ENCODE measurements around the gene KRT13.

Gene KRT13

GRCh38 chr17:41500131-41500911, 5.1 kb downstream of the KRT13 start:
- in situ Hi-C loops (cut with MboI; ENCODE audit: low sequenced_read_pairs): no loop called here

DNA sequence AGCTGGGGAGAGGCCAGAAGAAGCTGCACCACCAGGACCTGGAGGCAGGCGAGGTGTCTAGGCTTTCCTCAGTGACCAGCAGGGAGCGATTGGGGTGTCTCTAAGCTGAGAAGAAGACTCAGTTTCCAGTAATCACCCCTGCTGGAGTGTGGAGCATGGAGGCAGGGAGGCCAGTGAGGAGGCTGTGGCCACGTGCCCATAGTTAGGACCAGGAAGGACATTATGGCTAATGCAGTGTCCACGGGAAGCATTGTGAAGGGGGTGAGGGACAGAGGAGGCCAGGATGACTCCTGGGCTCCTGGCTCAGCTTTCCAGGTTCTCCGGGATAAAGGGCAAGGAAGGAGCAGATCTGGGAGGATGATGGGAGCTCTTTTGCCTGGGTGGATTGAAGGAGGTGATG, 5.7 kb downstream of the KRT13 start:
- in situ Hi-C loops (cut with MboI; ENCODE audit: low sequenced_read_pairs): no loop called here

DNA sequence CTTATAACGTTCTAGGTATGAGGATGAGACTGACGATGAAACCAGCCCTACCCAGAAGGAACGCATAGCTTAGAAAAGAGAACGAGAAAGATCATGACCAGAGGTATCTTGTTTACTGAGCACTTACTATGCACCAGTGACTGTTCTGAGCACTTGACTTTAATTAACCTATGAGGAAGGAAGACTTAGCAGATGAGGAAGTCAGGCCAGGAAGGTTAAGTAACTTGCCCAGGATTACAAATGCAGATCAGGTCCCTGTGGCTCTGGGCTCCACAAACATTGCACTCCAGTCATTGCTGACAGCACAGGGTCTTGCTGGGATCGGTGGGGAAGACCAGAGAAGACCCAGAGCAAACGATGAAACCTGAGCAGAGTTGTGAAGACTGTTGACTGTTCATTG, 7.1 kb downstream of the KRT13 start:
- in situ Hi-C loops (cut with MboI; ENCODE audit: low sequenced_read_pairs): no loop called here

DNA sequence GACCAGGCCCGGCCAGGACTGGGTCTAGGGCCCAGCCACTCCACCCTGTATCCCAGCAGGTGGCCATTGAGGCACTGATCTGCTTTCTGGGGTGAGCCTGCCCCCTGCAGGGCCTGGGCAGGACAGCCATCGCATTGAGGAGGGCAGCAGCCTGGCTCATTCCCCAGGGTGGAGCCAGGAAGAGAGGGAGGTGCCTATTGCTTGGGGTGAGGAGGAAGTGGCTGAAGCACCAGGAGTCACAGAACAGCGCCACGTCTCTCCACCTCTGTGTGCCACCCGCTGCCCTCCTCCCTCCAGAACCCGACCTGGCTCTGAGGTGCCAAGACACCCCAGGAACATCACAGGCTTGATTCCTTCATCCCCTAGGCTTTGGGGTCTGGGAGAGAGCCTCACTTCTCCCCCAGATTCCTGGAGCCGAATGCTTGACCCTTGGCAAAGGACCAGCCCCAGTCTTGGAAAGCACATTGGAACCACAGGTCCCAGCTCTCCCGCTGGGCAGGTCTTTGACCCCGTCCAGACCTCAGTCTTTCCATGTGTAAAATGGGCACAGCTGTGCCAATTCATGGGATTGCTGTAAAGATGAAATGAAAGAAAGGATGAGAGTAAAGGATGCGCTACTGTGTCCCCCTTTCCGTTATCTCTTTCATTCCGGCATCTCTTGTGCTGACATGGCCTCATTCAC, 8.5 kb downstream of the KRT13 start:
- in situ Hi-C loops (cut with MboI; ENCODE audit: low sequenced_read_pairs): no loop called here

- in situ Hi-C loops (cut with MboI; ENCODE audit: low sequenced_read_pairs): no loop called here
Measured at GRCh38 chr17:41494524-41494923, 10.9 kb downstream of the KRT13 start.

- in situ Hi-C loops (cut with MboI; ENCODE audit: low sequenced_read_pairs): no loop called here
Measured at GRCh38 chr17:41492771-41493170, 12.6 kb downstream of the KRT13 start.

DNA sequence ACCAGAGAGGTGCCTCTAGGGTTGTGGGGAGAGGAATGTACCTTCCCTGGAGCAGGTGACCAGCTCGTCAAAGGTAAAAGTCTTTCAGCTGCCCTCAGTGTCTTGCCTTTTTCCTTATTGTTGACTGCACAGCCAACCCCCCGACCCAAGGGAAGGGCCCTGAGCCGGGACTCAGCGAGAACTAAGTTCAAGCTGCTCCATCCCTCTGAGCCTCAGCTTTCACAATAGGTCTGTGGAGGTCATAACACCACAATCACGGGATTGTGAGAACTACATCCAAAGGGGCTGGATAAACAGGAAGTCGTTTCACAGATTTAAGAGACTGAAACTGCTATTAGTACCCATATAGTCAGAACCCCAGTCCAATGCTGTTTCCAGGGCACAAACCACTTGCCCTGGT, 13.1 kb downstream of the KRT13 start:
- in situ Hi-C loops (cut with MboI; ENCODE audit: low sequenced_read_pairs): no loop called here

- in situ Hi-C loops (cut with MboI; ENCODE audit: low sequenced_read_pairs): no loop called here
Measured at GRCh38 chr17:41491476-41491875, 13.9 kb downstream of the KRT13 start.

DNA sequence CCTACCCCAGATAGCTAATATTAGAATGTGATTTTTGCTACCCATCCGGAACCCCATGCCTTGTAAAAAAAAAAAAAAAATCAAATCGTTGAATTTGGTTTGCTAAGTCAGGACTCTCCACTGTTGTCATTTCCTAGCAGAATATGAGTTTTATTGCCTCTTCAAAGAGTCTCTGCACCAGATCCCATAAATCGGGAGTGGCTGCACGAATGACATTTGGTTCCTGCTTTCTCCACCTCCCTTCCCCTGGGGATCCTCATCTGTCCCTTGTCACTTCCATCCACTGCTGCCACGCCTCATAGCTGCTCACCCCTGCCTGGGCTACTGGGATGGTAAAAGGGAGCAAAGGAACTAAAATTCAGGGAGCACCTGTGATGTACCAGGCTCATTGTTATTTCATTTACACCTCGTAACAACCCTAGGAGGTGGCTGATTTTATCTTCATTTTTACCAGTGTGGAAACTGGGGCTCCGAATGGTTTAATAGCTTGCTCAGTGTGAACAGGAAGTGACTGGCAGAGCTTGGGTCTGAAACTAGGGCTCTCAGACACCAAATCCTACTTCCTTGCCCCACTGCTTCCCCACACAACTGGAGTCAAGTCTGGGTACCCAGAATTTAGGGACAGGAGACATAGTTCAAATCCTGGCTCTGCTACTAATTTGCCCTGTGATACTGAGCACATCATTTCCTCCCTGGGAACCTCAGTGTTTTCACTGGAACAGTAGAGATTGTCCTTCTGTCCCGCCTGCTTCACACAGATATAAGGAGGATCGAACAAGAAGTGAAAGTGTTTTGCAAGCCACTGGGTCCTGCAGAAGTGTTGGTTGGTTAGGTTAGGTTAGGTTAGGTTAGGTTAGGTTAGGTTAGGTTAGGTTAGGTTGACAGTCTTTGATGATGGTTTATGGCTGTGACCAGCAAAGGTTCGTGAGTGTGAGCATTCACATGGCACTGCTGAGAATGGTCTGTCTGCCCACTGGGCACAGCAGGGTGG, 15.1 kb downstream of the KRT13 start:
- in situ Hi-C loops (cut with MboI; ENCODE audit: low sequenced_read_pairs): no loop called here

DNA sequence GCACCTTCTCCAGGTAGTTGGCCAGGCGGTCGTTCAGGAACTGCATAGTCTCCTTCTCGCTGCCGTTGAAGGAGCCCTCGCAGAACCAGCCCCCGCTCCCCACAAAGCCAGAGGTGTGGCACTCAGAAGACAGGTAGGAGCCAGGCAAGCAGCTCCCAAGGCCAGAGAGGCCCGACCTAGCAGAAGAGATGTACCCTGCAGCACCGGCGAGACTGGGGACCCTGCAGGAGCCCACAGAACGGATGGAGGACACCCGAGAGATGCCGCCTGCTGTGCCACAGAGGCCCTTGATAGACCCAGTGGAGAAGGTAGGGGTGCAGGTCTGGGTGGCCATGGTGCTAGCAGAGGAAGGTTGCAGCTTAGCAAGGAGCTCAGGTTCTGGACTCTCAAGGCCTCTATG, 15.9 kb downstream of the KRT13 start, which contains the start of gene KRT36:
TSS of gene KRT36 (minus strand) at position 380 of the 400 bp plus-strand sequence. CDS start at position 334, 46 bp downstream.
- in situ Hi-C loops (cut with MboI; ENCODE audit: low sequenced_read_pairs): no loop called here

DNA sequence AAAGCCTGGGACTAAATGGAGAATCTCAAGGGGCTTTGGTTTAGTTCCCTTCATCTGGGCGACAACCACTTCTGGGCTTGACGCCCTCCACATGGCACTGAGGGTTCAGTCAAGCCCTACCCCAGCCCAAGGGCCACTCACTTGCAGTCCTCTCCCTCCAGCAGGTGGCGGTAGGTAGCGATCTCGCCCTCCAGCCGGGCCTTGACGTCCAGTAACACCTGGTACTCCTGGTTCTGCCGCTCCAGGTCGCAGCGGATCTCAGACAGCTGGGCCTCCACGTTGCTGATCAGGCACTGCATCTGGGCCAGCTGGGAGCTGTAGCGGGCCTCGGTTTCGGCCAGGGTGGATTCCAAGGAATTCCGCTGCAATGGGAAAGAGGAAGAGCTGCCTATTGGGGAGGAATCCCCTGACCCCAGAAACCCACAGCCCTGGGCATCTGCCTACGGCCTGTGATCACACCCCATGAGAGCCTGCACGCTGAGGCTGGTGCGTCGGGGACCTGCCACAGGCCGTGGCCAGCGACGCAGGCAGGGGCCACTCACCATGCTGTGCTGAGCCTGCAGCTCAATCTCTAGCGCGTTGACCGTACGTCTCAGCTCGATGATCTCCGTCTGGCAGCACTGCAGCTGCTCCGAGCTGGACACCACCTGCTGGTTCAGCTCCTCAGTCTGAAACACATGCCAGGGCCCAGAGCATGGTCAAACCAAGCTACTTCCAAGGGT, 18.4 kb downstream of the KRT13 start:
- in situ Hi-C loops (cut with MboI; ENCODE audit: low sequenced_read_pairs): no loop called here

DNA sequence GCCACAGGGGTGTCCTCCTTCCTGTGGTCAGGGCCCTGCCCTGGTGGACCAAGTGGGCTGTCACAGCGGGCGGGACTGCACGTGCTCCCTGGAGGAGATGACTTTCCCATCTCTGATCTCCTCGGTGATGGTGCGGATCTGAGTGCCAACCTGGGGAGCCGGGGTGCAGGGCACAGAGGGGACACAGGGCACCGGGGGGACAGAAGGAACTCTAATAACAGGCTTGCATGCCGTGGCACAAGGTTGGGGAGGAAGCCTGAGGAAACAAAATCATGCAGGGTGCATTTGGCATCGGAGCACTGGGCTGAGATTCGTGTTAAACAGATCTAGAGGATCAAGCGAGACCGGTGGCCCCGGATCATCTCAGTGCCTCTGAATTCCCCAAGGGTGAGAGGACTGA, 19.1 kb downstream of the KRT13 start:
- in situ Hi-C loops (cut with MboI; ENCODE audit: low sequenced_read_pairs): no loop called here

- in situ Hi-C loops (cut with MboI; ENCODE audit: low sequenced_read_pairs): no loop called here
Measured at GRCh38 chr17:41484920-41485904, 20.2 kb downstream of the KRT13 start.

DNA sequence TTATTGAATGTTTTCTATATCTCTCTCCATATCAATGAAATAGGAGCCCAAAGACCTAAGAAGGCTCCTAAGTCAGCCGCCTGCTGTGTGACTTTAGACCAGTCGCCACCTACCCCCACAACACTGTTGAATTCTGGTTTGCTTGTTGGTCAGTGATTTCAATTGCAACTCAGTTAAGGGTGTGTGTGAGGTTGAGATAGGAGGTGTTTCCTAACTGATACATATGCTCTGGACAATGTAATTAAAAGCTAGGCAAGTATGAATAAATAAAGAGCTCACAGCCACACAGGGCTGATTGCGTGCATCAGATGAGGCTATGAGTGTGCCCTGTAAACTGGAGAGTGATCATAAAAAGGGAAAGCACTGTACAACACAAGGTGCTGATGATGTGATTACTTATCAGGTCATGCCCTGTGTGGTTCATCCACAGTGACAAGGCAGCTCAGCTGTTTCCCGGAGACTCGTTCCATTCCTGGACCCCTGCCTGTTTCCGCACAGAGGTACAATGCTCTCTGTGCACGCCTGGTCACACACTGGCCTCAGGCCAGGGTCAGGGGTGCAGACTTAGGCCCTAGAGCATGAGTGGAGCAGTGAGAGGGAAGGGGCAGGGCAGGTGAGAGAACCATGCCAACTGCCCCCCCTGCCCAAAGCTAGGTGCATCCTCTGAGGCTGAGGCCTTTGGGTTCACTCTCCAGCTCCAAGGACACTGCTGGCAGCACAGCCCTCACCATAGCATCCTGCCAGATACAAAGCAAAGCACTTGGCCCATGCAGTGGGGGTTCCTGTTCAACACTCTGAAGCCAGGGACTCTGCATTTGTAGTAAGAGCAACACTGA, 21.2 kb downstream of the KRT13 start:
- in situ Hi-C loops (cut with MboI; ENCODE audit: low sequenced_read_pairs): no loop called here

DNA sequence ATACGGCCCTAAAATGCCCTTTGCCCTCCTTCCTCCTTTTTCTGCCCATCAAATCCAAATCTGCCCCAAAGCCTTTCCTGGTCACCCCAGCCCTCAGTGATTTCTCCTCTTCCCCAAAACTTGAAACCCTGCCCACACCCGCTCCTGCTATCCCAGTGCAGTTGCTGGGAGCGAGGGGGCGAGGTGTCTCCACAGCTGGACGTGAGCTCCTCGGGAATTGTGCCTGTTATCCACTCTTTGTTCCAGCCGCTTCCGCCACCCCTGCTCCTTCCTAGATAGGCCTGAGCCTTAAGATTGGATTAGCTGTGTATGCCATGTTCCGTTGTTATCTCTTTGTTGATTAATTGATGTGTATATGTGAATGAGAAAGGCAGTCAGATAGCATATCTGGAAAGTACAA, 21.9 kb downstream of the KRT13 start:
- in situ Hi-C loops (cut with MboI; ENCODE audit: low sequenced_read_pairs): no loop called here

GRCh38 chr17:41481036-41481435, 24.4 kb downstream of the KRT13 start, which contains the start of gene KRT35:
Gene KRT35 (minus strand): TSS chr17:41481151. CDS start chr17:41481097, 54 bp downstream.
- in situ Hi-C loops (cut with MboI; ENCODE audit: low sequenced_read_pairs): no loop called here

GRCh38 chr17:41480581-41480980, 24.8 kb downstream of the KRT13 start:
- in situ Hi-C loops (cut with MboI; ENCODE audit: low sequenced_read_pairs): no loop called here

DNA sequence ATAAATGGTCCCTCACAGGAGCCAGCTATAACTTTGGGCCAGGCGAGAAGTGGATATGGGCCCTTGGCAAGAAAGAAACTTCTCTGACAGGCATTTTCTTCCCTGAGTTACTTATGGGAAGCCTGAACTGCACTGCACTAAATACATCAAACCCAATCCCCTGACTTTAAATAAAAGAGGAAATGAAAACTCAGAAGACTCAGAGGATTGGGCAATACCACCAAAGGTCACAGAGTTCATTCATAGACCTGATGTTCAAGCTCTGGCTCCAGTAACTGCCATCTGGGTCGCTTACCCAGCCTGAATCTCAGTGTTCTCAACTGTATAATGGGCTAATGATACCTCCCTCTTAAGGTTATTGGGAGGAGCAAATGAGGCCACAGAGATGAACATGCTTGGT, 25.3 kb downstream of the KRT13 start:
- in situ Hi-C loops (cut with MboI; ENCODE audit: low sequenced_read_pairs): no loop called here

All from HL-60/S4 treated with phorbol 12-myristate 13-acetate at 8.2 ng/mL for 4 days and 3 days (cell line).